Neural crest cell (in vitro differentiated cells): Measurements from ENCODE around the gene KLHL14. TPM values are rescaled to one million over a fixed set of nuclear protein-coding genes. Genes with fewer than 3 reads are reported as not detected.

Experiments used
- DNase-seq: peaks from one replicate; pipeline ENCODE4 v3.0.0; 2021; ENCODE audit warnings: low read depth, mixed read lengths, low spot score
- H3K27ac Mint-ChIP-seq: one replicate; pipeline ENCODE4 v1.8.0; 2021; ENCODE audit warnings: mild to moderate bottlenecking, mixed read lengths; ENCODE audit not compliant: unreplicated experiment
- H3K27me3 Mint-ChIP-seq: 2 replicates; pipeline ENCODE4 v1.8.0; 2021; ENCODE audit warnings: low read depth, mild to moderate bottlenecking, mixed read lengths
- H3K36me3 Mint-ChIP-seq: 2 replicates; pipeline ENCODE4 v1.8.0; 2021; ENCODE audit warnings: low read depth, mild to moderate bottlenecking, mixed read lengths
- H3K4me1 Mint-ChIP-seq: 2 replicates; pipeline ENCODE4 v1.8.0; 2021; ENCODE audit warnings: mixed read lengths
- H3K4me3 Mint-ChIP-seq: one replicate; pipeline ENCODE4 v1.8.0; 2021; ENCODE audit warnings: mild to moderate bottlenecking, mixed read lengths
- H3K9me3 Mint-ChIP-seq: 2 replicates; pipeline ENCODE4 v1.8.0; 2021; ENCODE audit warnings: mixed read lengths
- total RNA-seq: library from RNA; stranded (reverse); gene quantifications from 2 replicates; pipeline ENCODE4 v1.2.1, GENCODE V29; 2021
- TF ChIP-seq, protein P1 (sequence below): fragments of 200-600 bp; sonication (generic); conservative IDR thresholded peaks from 2 replicates; pipeline ENCODE4 v1.5.0; 2021; ENCODE audit warnings: antibody characterized with exemption, mild to moderate bottlenecking

KLHL14 gene
- total RNA-seq, 1 donor from 2014 or later: 2.2 TPM

- no peaks in the 10 kb centered on the region for H3K4me1 Mint-ChIP-seq
- peaks cover 2% of the 10 kb centered on the region for H3K27me3 Mint-ChIP-seq
- no peak overlapping the region for H3K27ac Mint-ChIP-seq
- TF ChIP-seq, protein P1, sequence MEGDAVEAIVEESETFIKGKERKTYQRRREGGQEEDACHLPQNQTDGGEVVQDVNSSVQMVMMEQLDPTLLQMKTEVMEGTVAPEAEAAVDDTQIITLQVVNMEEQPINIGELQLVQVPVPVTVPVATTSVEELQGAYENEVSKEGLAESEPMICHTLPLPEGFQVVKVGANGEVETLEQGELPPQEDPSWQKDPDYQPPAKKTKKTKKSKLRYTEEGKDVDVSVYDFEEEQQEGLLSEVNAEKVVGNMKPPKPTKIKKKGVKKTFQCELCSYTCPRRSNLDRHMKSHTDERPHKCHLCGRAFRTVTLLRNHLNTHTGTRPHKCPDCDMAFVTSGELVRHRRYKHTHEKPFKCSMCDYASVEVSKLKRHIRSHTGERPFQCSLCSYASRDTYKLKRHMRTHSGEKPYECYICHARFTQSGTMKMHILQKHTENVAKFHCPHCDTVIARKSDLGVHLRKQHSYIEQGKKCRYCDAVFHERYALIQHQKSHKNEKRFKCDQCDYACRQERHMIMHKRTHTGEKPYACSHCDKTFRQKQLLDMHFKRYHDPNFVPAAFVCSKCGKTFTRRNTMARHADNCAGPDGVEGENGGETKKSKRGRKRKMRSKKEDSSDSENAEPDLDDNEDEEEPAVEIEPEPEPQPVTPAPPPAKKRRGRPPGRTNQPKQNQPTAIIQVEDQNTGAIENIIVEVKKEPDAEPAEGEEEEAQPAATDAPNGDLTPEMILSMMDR: no peak
- H3K9me3 Mint-ChIP-seq: peaks cover 4% of the 10 kb centered on the region
- DNase-seq: no peak
- no peak overlapping the region for H3K4me3 Mint-ChIP-seq
- no peaks in the 10 kb centered on the region for H3K36me3 Mint-ChIP-seq
Observed at GRCh38 chr18:32634876-32635431, 137.9 kb downstream of the KLHL14 start.

DNA sequence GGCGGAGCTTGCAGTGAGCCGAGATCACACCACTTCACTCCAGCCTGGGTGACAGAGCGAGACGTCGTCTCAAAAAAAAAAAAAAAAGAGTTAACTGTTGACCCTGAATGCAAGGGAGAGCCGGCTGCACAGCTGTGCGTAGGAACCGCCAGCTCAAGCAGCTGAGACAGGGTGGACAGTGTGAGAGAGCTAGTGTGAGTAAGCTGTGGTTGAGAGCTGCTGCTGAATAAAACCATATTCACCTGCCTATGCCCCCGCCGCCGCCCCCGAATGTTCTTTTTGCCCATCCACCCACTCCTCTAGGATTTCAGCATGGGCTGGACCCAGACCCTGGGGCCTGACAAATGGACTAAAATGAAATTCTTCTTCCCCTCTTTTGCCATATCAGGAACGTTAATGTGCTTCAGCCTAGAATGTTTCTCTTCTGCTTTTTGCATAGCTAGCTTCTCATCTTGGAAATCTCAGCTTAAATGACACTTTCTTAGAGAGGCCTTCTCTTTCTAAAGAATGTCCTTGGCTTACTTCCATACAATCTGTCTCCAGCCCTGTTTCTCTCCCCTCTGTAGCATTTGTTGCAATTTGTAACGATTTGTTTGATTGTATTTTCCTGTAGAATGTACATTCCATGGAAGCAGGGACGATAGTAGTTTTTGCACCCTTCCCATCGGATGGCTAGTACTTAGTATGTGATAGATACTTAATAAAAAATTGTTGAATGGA lies 142.7 kb downstream of the KLHL14 start:
- peaks cover 4% of the 10 kb centered on the region for H3K9me3 Mint-ChIP-seq
- H3K36me3 Mint-ChIP-seq: no peaks in the 10 kb centered on the region
- no peak overlapping the region for H3K27ac Mint-ChIP-seq
- H3K4me3 Mint-ChIP-seq: no peak overlapping the region
- H3K4me1 Mint-ChIP-seq: no peaks in the 10 kb centered on the region
- H3K27me3 Mint-ChIP-seq: no peaks in the 10 kb centered on the region
- no peak for DNase-seq
- TF ChIP-seq, protein P1: no peak

- Mint-ChIP-seq H3K9me3 (peaks cover 4% of the 10 kb centered on the region), H3K4me3 (no peak overlapping the region), H3K27ac (no peak overlapping the region), H3K4me1 (no peaks in the 10 kb centered on the region), H3K27me3 (no peaks in the 10 kb centered on the region), H3K36me3 (no peaks in the 10 kb centered on the region)
- DNase-seq: no peak
- TF ChIP-seq, protein P1: no peak
Observed at GRCh38 chr18:32629292-32629691, 143.5 kb downstream of the KLHL14 start.

DNA sequence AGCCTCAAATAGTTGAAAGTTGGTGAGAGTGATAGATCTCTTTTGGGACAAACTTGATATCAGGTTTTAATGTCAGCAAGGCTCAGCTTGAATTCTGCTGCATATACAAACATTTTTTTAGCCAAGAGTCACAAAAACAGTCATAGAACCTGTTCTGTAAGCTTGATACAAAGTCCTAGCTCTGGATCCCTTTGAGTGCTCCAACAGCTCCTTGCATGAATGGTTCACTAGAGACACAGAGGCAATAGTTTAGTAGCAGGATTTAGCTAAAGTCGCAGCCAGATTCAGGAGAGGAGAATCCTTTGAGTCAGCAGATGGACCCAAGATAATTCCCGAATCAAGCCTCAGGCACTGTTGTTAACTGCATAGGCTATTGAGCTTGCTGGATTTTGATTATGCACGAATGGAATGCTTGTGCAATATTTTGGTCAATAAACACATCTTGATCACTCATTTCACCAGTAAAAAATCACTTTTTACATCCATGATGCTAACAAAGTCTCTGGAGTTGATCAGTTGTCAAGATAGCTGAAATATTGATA lies 148.6 kb downstream of the KLHL14 start:
- H3K27ac Mint-ChIP-seq: no peak overlapping the region
- no peaks in the 10 kb centered on the region for H3K4me1 Mint-ChIP-seq
- no peaks in the 10 kb centered on the region for H3K9me3 Mint-ChIP-seq
- TF ChIP-seq, protein P1: no peak
- no peaks in the 10 kb centered on the region for H3K27me3 Mint-ChIP-seq
- H3K4me3 Mint-ChIP-seq: no peak overlapping the region
- DNase-seq: no peak
- no peaks in the 10 kb centered on the region for H3K36me3 Mint-ChIP-seq

- TF ChIP-seq, protein P1: no peak
- DNase-seq: no peak
- Mint-ChIP-seq H3K27me3 (no peaks in the 10 kb centered on the region), H3K36me3 (no peaks in the 10 kb centered on the region), H3K4me3 (no peak overlapping the region), H3K9me3 (no peaks in the 10 kb centered on the region), H3K27ac (no peak overlapping the region), H3K4me1 (no peaks in the 10 kb centered on the region)
Observed at GRCh38 chr18:32623563-32623962, 149.3 kb downstream of the KLHL14 start.
